LNCaP clone FGC (cell line): ENCODE data around the gene PAOX.

ENCODE experiments used
- DNase-seq: peaks from one replicate; pipeline ENCODE4 v3.0.0-alpha.2; 2011; ENCODE audit warnings: low read depth
- H3K4me3 ChIP-seq: 2 replicates; pipeline ENCODE4 v1.5.1; 2011; ENCODE audit warnings: mild to moderate bottlenecking, low read depth, low read length, control low read depth
- TF ChIP-seq, protein P1 (sequence below): IDR thresholded peaks from 2 replicates; pipeline ENCODE4 v1.5.1; 2012; ENCODE audit warnings: mild to moderate bottlenecking; ENCODE audit not compliant: control insufficient read depth, insufficient read depth; ENCODE audit errors: extremely low read depth

PAOX gene

DNA sequence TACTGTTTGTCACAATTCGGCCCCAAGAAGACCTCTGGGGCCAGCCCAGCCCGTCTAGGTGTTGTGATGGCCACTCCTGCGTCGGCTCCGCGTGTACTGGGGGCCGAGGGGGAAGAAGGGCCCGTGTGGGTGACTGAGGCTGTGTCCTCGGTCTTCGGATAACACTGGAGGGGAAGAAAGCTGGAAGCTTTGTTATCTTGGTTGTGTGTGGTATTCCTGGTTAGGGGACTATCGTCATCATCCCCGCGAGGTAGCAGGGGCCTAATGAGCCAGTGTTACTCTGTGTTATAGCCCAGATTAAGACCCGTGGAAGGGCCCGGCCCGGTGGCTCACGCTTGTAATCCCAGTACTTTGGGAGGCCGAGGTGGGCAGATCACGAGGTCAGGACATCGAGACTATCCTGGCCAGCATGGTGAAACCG lies 15.7 kb downstream of the PAOX start:
- H3K4me3 ChIP-seq: peak overlapping the region; percentile 89
- DNase-seq: no peak
- TF ChIP-seq, protein P1, sequence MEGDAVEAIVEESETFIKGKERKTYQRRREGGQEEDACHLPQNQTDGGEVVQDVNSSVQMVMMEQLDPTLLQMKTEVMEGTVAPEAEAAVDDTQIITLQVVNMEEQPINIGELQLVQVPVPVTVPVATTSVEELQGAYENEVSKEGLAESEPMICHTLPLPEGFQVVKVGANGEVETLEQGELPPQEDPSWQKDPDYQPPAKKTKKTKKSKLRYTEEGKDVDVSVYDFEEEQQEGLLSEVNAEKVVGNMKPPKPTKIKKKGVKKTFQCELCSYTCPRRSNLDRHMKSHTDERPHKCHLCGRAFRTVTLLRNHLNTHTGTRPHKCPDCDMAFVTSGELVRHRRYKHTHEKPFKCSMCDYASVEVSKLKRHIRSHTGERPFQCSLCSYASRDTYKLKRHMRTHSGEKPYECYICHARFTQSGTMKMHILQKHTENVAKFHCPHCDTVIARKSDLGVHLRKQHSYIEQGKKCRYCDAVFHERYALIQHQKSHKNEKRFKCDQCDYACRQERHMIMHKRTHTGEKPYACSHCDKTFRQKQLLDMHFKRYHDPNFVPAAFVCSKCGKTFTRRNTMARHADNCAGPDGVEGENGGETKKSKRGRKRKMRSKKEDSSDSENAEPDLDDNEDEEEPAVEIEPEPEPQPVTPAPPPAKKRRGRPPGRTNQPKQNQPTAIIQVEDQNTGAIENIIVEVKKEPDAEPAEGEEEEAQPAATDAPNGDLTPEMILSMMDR: no peak

DNA sequence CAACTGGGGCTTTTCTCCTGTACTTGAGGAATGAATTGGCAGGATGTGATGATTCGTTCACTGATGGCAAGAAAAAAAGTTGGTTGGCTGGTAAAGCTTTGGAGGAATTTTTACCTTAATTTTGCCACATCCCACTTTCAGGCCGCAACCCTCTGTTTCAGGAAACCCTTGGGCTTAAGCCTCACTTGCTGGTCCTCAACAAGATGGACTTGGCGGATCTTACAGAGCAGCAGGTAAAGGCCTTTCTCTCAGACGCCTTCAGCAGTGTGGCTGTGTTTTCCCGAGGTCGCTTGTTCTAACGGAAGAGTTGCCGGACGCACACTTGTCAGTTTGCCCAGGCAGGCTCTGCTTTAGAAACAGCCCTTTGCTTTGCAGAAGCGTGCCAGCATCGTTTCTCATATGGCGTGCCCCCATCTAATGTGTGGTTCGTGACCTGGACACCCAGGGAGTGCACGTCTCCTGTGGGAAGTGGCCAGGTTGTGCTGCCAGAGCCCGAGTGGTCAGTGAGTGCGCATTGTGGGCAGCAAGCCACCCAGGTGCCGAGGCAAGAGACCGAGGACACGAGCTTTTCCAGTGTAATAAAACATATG lies 17.1 kb downstream of the PAOX start:
- TF ChIP-seq, protein P1: no peak
- DNase-seq: no peak
- H3K4me3 ChIP-seq: no peak overlapping the region

- TF ChIP-seq, protein P1: no peak
- H3K4me3 ChIP-seq: no peak overlapping the region
- DNase-seq: no peak
Measured at GRCh38 chr10:133397938-133398337, 18.9 kb downstream of the PAOX start.

GRCh38 chr10:133399123-133399601 lies 20.1 kb downstream of the PAOX start:
- no peak for DNase-seq
- no peak overlapping the region for H3K4me3 ChIP-seq
- TF ChIP-seq, protein P1: no peak

DNA sequence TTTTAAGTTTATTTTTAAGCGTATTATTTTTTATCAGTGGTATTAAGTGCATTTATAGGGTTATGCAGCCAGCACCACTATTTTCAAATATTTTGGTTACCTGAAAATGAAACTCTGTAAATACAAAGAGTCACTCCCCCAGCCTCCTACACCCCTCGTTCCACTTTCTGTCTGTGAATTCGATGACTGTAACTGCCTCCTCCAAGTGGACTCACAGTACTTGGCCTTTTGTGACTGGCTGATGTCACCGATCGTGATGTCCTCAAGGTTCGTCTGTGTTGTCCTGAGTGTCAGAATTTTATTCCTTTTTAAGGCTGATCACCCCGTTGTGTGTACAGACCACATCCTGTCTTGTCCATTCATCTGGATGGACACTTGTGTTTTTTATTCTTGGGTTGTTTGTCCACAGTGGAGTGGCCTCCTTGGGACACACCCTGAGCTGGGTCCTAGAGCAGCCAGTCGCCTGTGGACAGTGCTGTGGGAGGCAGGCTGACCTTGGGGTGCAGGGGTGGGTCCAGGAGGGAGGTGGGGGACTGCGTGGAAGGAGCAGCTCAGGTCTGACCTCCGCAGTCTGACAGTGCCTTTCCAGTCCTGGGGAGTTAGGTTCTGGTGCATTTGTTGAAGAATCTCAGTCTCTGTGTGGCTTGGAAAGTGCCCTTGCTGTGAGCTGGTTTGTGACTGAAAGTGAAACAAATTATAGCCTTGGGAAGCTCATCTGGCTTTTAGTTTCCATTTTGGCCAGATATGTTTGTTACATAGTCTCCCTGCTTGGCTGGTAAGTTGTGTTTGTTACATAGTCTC lies 21.8 kb downstream of the PAOX start:
- no peak overlapping the region for H3K4me3 ChIP-seq
- TF ChIP-seq, protein P1: no peak
- no peak for DNase-seq

- TF ChIP-seq, protein P1: no peak
- DNase-seq: no peak
- H3K4me3 ChIP-seq: no peak overlapping the region
Measured at GRCh38 chr10:133401500-133401899, 22.4 kb downstream of the PAOX start.
